HG03342 (cell line): ENCODE data around the gene NT5E.
"Not testable (repeated sequence)": the region's sequence is repeated elsewhere in the genome, so short reads cannot be mapped to it uniquely, and the experiment has no call there.

Experiments used
- ATAC-seq: cut with Tn5 transposase; IDR thresholded peaks from one replicate; pipeline ENCODE4 v1.9.1; 2021; ENCODE audit warnings: mild to moderate bottlenecking, moderate library complexity; ENCODE audit not compliant: unreplicated experiment

NT5E gene

DNA sequence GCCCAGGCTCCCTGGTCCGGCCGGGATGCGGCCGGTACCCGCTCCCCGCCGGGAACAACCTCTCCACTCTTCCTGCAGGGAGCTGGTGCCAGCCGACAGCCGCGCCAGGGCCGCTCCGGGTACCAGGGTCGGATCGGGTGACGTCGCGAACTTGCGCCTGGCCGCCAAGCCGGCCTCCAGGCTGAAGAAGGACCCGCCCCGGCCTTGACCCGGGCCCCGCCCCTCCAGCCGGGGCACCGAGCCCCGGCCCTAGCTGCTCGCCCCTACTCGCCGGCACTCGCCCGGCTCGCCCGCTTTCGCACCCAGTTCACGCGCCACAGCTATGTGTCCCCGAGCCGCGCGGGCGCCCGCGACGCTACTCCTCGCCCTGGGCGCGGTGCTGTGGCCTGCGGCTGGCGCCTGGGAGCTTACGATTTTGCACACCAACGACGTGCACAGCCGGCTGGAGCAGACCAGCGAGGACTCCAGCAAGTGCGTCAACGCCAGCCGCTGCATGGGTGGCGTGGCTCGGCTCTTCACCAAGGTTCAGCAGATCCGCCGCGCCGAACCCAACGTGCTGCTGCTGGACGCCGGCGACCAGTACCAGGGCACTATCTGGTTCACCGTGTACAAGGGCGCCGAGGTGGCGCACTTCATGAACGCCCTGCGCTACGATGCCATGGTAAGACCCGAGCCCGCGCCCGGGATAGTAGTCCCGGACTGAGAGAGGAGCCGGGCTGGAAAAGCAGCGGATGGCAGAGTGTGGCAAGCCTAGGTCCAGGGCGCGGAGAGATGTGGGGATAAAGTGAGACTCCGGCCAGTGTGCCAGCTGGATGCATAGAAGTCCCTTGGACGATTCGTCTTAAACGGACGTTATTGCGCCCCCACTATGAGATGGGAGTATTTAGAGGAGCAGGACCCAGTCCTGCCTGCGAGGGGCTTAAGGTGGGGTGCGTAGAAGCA, at the start of gene NT5E:
Gene NT5E (plus strand): TSS at position 266 of the 942 bp plus-strand sequence. CDS start 57 bp downstream, at position 323.
- peak; percentile 73 for ATAC-seq

DNA sequence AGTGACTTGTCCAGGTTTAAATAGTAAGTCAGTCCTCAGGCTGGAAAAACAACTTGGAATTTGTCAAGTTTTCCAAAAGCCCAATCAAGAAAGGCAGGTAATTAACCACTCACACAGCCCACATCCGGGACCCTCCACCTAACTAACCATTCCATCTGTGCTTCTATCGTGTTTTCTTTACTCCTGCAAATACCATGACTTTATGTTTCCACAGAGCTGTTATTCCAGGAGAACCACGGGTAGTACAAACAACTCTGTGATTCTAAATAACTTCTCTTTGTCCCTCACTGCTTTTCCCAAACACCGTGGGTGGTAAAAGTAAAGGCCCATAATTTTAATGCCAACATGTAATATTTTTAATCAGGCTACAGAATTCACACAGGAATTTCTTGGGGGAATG, 49.6 kb upstream of the NT5E start:
- ATAC-seq: no peak

DNA sequence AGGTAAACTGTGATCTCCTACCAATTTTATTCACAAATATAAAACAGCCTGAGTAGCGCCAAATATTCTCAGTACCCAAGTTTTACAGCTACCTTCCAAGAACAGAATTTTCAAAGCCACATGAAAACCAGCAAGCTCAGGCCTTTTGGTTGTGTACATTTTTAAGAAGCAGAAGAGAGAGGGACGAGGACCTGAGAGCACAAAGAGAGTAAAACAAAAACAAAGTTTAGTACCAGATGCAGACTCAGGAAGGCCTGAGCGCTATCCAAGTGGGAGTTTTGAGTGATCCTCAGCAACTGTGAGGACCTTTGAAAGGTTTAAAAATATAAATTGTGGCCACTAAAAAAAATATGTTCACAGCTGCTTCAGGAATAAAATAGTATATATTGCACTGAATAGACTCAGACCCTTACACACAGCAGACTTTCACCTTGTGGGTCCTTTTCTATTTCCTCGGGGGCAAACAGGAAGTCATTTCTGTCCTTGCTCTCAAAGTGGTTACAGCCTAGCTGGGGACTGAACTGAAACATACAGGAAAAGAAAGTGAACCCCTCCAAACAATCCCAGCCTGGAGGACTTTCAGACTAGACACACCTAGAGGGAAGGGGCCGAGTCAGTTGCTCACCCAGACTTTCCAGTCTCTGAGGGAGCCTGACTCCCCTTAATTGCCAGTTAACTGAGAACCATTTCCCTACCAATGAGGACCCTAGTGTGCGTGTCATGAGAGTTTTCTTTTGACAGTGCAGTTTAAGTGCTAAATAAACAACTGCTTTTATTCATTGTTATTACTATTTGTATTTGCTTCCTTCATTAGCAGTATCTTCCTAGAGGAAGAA, 48.5 kb upstream of the NT5E start:
- ATAC-seq: no peak

DNA sequence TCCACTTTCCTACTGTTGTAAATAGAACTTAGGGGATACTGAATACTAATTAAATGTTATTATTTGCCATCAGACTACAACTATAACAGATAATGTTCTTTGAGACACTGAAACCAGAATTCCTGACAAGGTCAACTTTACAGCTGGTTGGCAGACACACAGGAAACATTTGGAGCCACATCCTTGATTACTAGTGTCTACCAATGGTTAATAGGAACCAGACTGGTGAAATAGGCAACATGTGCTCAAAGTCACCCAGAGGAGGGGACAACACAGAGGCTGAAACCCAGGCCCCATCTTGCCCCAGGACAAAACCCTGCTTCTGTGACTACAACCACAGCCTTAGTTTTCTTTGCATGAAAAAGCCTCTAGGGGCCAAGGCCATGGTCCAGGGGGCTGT, 47.8 kb upstream of the NT5E start:
- no peak for ATAC-seq

DNA sequence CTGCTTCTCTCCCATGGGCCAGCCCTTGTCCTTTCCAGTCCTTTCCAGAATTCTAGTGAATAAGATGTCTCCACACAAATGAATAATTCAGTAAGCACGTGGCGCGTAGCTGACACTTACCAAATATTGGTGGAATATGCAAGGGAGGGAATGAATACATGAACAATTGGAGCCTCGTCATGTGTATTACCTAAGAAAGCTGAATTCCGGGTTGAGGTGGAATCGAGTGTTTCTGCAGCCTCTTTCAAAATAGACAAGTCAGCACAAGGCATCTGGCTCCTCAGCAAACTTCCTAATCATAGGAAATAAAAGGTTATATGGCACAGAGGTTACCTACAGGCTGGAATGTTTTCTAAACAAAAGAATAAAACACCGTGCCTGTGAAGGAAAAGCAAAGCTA, 47.0 kb upstream of the NT5E start:
- ATAC-seq: no peak

DNA sequence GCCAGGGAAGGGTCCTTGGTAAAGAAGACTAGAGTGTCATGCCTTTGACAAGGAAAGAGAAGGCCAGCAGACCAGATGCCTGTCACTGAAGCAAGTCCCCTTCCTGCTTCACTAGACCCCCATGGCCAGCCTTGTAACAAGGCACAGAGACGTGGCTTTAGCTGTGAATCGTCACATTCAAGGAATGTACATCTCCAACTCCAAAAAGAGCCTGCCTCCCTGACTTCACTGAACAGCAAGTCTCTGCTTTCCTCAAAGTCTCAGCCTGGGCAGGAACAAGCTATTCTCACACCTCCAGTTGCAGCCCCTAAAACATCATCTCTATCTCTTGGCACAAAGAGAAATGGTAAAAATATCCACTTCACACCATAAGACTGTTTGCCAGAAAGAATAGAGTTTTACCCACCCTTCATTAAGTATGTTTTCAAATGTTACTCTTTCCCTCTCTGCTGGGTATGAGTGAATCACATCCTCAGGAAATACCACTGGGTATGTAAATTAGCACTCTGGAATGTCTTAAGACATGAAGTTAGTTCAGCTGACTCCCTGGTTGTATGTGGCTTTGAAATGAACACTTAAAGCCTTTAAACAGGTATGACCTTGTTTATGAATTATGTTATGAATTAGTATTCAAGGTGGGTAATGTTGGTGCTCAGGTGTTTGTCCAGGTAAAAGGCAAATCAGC, 46.4 kb upstream of the NT5E start:
- no peak for ATAC-seq

DNA sequence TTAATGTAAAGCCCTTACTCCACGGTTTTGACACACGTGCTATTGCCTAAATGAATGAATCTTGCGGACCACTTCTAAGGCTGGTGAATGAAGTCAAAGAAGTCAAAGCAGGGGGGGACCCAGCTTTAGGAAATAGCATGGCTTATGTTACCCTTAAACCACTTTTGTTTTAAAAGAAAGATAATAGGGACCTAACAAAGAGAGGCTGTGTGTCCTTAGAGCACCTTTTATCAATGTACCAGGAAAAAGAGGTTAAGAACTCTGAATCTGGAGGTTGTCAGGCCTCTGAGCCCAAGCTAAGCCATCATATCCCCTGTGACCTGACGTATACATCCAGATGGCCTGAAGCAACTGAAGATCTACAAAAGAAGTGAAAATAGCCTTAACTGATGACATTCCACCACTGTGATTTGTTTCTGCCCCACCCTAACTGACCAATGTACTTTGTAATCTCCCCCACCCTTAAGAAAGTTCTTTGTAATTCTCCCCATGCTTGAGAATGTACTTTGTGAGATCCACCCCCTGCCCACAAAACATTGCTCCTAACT, 45.8 kb upstream of the NT5E start:
- not testable (repeated sequence) for ATAC-seq

DNA sequence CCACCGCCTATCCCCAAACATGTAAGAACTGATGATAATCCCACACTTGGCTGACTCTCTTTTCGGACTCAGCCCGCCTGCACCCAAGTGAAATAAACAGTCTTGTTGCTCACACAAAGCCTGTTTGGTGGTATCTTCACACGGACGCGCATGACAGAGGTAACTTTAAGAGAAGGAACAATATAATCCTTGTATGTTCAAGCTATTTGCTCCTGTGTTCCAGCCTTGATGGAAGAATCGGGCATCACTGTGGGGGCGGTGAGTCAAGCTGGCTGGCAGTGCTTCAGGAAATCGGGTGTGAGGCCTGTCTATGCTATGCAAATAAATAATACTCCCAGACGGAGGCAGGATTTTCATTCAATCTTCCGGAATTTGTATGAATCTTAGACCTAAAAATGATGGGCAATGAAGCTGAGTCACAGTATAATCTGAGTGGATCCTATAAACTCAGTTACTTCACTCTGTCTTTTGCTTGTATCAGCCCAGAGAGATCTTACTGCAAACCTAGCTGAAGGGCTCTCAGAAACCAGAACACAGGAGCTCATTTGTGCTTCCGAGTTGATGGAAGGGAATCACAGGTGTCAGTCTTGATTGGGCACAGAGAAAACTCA, 45.2 kb upstream of the NT5E start:
- ATAC-seq: peak; percentile 3

DNA sequence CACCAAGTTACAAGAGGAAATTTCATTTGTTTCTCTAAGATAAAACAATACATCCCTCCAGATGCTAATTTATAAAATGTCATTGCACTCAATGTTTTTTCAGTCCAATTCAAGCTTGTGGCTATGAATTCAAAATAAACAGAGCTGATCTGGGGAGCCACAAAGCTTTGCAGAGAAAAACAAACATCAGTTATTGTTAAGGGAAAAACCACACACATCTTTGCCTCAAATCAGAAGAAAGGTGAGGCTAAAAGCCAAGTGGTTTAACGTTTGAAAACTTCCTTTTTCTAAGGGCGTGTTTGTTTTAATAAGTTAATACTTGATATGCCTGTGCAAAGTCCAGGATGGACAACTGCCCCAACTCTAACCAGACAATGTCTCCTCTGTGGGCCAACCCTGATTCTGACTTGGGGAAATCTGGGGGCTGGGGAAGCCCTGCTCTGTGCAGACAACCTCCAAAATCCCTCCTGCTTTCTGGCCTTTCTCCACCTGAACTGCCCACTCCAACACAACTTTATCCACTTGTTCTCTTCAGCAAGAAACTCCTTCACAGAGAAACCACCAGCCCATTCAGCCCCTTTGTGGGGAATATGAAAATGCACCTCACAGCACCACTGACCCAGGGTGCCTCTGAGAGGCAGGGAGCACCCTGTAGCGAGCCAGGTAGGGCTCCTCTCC, 44.6 kb upstream of the NT5E start:
- ATAC-seq: peak; percentile 69

DNA sequence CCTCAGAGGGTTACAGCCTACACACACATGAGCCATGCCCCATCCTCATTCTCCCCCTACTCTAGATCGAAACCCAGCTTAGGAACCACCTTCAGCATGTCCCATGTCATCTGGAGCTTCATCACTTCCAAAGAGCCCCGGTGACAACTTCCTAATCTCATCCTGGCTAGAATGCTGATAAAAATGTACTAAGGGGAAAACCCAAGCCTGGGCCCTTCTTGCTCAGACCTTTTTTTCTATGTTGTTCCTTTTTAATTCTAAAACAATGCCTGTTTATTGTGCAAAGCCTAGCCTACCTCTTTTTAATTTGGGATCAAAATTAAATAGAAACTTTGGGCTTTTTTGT, 44.1 kb upstream of the NT5E start:
- peak; percentile 14 for ATAC-seq

DNA sequence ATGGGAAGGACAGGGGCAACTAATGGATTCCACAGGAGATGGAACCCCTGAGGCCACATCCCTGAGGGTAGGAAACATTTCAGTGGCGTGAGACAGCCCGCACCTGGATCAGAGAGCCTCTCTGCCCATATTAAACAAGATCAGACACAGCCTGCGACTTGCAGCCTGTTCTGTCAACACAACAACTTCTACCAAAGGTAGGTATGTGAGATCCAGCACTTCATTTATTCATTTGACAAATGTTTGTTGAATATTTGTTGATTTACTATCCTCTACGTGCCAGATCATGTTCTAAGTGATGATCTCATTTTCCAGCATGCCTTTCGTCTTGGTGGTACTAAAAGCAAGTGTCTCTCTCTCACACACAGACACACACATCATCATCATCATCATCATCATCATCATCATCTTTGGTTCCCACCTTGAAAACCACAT, 43.2 kb upstream of the NT5E start:
- no peak for ATAC-seq

DNA sequence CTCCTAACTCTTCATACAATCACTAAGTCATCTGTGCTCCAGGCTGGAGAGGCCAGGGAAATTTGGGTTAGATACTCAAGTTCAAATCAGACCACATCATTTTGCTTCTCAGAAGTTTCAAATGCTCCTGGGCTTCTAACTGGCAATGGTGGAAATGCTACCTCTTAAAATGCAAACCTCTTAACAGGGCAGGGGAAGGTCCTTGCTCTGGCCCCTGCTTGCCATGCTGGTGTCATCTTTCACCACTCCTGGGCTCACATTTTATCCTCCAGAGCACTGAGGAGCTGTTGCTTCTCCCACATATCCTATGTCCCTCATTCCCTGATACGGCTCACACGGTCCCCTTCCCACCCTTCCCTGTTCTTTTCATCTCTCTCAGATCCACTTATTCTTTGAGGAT, 41.8 kb upstream of the NT5E start:
- ATAC-seq: no peak

DNA sequence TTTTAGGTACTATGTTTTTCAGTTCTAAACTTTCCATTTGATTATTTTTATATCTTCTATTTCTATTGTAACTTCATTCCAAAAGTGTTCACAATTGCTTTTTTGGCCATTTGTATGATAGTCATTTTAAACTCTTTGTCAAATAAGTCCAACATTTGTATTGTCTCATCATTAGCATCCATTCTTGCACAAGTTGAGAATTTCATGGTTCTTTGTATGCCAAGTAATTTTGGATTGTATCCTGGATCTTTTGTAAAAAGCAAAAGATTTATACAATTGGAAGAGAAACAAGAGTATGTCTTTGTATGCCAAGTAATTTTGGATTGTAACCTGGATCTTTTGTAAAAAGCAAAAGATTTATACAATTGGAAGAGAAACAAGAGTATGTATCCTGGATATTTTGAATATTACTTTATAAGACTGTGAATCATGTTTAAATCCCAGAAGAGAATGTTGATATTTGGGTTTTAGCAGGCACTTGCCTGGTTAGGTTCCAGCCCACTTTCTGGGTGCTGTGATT, 36.9 kb upstream of the NT5E start:
- ATAC-seq: no peak

DNA sequence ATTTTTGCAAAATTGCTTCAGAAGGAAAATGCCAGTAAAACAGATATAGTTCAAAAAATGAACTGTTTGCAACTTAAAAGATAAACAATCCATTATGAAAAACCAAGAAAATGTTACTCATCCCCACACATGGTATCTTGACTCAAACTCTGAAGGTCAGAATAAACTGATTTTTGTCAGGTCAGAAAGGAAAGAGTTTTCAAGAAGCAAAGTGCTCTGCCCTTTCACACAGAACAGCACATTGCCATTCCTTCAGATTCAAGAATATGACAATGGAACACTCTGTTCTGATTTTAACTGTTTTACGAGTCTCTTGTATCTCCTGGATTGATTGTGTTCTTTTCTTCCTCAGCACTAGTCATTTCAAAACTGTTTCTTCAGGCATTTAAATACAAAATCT, 33.8 kb upstream of the NT5E start:
- no peak for ATAC-seq

DNA sequence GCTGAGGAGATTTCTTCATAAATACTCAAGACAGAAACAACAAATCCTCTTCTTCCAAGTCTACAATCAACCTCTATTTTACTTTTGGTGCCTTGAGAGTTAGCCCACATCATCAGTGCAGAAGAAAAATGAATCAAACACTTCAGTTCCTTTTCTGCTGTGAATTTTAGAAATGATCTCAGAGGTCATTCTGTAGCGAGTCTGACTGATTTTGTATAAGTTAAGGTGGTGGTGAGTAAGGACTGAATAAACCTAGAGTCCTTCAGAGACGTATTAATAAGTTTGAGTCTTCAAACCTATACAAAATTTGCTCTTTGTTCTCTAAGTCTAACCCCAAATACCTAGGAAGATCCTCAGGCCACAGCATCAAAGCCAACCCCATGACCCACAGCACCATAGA, 33.1 kb upstream of the NT5E start:
- no peak for ATAC-seq

DNA sequence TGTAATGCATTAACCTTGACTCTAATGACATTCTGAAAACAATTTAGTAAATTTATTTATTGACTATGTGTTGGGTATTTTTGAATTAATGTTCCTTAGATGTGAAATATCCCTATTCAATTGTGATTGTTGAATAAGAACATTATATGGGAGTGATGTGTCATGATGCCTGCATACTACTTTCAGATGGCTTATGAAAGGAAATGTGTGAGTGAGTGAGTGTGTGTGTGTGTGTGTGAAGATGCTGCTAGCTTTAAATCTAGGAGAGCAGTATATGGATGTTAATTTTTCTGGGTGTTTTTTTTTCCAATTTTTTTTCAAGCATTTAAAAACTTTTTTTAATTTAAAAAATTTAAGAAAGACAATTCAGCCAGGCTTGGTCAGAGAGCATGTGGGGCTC, 32.5 kb upstream of the NT5E start:
- ATAC-seq: no peak

DNA sequence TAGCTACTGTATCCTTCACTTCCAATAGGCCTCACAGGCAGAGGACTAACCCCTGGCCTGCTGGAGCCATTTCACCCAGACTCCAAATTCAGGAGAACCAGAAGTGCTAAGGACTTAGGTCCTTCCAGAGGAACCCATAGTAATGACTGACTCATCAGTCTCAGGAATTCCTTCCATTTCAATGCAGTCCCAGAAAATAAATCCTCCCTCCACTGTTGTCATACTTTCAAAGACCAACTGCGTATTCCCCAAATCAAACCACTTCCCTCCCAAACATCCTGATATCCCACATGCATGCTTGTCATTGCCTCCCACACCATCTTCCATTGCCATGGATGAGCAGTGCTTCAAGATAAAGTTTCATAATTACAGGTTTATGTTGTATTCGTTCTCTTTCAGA, 31.8 kb upstream of the NT5E start:
- ATAC-seq: no peak

DNA sequence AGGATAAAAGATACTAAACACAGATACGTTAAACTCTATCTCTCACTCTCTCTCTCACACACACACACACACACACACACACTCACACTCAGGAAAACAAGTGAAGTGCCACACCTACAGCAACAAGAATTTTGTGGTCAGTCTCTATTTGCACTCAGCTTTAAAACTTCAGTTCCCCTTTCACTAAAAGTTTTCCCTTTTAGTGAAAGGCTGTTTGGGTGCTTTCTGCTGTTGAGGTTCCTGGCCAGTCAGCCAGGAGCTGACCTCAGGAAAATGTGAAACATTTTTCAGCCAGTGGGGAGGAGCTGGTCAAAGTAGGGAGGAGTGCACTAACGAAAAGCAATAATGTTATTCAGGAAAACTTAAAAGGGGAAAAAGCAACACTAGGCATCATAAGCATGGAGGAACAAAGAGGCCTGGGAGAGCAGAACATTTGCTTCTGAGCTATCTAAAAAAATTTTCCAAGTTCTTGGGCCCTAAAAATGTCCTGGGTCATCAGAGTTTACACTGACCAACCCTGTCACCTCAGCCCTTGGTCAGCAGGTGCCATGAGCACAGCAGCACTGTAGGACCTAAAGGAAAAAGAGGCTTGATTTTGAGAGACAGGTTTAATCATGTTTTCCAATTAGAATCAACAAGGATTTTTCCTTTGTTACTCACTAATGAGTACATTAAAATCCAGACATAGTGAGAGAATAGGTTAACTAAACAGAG, 30.7 kb upstream of the NT5E start:
- peak; percentile 66 for ATAC-seq

DNA sequence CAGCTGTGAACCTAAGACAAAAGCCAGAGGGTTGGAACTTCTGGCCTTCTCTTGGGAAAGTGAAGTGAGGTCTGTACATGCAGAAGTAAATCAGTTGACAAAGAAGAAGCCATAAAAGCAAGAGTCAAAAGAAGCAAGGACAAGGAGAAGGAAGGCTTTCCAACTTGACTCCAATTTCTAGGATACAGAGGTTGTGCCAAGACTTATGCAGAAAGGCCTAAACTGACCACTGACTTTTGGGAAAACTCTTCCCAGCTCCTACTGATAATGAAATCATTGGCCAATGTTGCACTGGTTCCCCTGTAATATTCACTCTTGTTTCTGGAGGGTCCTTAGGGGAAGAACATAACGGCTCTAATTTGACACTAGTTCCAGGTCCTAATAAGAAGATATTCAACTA, 29.3 kb upstream of the NT5E start:
- no peak for ATAC-seq
